ENCODE data around the gene CCDC102A. TPM values are rescaled to one million over a fixed set of nuclear protein-coding genes. Genes with fewer than 3 reads are reported as not detected.

Gene CCDC102A
- total RNA-seq, 1 experiment from 2014 or later: 4.5 TPM

DNA sequence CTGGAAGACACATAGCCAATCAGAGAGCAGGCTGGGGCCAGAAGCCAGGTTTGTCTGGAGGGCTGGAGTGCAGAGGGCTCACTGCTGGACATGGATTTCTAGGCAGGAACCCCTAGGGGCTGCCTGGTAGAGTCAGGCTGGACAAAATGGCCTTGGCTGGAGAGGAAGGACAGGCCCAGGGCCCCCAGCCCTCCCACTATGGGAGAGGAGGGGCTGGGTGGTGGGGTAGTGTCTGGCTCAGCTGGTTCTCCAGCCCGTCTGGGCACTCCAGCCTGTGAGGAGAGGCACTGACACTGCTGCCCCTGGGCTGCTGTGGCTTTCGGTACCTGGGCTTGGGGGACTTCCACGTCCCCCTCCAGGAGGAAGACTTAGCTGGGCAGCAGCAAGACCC lies 28.3 kb downstream of the CCDC102A start:
- POLR2A ChIA-PET: no interaction called here
- CTCF ChIA-PET: interaction anchor here (1.0 kb wide), 1 partner anchor 12 kb away, joined by 3 read pairs; no protein-coding TSS in a partner anchor
- no peaks in the 10 kb centered on the region for H3K79me2 ChIP-seq (ENCODE audit: insufficient read depth, low read length)
- no peak overlapping the region for H3K4me3 ChIP-seq (replicated peaks in 1 of 2; ENCODE audit: low read depth in 1 of 2, low read length in 2 of 2)
- ATAC-seq (no peak), DNase-seq (ENCODE audit: low read depth, low spot score) (no peak)
- no peak overlapping the region for H2AFZ ChIP-seq (ENCODE audit: low read depth, low read length, poor library complexity, severe bottlenecking)
- RAD21 ChIA-PET (ENCODE audit: low non-redundant PET in 1 of 2, low total read pairs in 2 of 2, uncharacterized antibody in 2 of 2, unreplicated experiment in 2 of 2): no interaction called here
- H3K27ac ChIP-seq (ENCODE audit: low read depth, low read length): no peak overlapping the region
- no TSS peak for BruUV-seq (replicated peaks)
- no peaks in the 10 kb centered on the region for H3K36me3 ChIP-seq (ENCODE audit: control insufficient read depth in 1 of 2, insufficient read depth in 2 of 2, low read length in 2 of 2)
- H4K20me1 ChIP-seq (ENCODE audit: insufficient read depth): no peaks in the 10 kb centered on the region
- H3K9ac ChIP-seq (ENCODE audit: low read length): no peak overlapping the region
- TF ChIP-seq EZH2 (IDR thresholded peaks at IDR 0.05): no peak
- TF ChIP-seq, protein P1, sequence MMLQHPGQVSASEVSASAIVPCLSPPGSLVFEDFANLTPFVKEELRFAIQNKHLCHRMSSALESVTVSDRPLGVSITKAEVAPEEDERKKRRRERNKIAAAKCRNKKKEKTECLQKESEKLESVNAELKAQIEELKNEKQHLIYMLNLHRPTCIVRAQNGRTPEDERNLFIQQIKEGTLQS (IDR thresholded peaks at IDR 0.05): no peak
- TF ChIP-seq CBX3 (IDR thresholded peaks at IDR 0.05; ENCODE audit: low read depth): no peak
- TF ChIP-seq, protein P2, sequence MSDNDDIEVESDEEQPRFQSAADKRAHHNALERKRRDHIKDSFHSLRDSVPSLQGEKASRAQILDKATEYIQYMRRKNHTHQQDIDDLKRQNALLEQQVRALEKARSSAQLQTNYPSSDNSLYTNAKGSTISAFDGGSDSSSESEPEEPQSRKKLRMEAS (IDR thresholded peaks at IDR 0.05): no peak
- TF ChIP-seq JUND (IDR thresholded peaks at IDR 0.05): no peak
- H3K4me2 ChIP-seq (ENCODE audit: low read length): no peak overlapping the region
- intact Hi-C loops (cut with micrococcal nuclease): no loop called here
- H3K4me1 ChIP-seq (ENCODE audit: control insufficient read depth in 1 of 2, insufficient read depth in 2 of 2, low read length in 2 of 2): no peaks in the 10 kb centered on the region
- no peaks in the 10 kb centered on the region for H3K9me3 ChIP-seq (ENCODE audit: control insufficient read depth in 1 of 2, insufficient read depth in 1 of 2, low read depth in 1 of 2, low read length in 2 of 2)
- H3K27me3 ChIP-seq (ENCODE audit: insufficient read depth, low read length): no peaks in the 10 kb centered on the region
- no peaks in the 10 kb centered on the region for H3K9me2 ChIP-seq (ENCODE audit: insufficient read depth)

DNA sequence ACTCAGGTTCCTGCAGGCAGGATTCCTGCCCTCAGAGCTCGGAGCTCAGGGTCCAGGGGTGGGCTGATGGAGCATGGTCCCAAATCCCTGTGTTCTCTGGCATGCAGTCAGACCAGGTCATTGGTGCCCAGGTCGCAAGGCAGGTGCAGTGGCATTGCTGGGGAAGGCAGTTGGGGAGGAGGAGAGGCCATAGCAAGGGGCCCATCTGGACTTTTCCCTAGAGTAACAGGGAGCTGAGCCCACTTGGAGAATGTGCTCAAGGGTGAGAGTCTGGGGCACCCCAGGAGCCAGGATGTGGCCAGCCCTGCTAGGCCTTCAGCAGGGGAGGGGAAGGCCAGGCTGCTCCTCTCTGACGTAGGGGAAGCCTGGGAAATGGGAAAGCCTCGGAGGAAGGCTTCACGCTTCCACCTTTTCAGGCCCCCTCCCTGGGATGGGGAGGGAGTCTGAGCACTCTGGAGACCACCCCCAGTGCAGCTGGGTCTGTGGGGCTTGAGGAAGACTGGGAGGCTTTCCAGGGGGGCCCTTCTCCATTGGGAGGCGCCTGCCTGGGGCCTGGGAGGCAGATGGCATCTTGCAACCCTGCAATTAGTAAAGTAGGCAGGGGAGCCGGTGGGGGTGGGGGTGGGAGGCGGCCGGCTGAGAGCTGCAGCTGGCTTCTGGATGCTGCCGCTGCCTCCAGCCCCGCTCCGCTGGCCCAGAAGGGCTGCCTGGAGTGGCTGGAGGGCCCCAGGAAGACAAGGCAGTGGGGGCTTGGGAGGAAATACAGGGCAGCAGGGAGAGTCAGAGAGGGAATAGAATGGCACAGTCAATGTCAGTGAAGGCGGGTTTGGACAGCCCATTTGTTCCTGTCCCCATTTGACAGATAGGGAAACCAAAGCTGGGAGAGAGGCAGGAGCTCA lies 29.0 kb downstream of the CCDC102A start:
- H3K36me3 ChIP-seq (ENCODE audit: control insufficient read depth in 1 of 2, insufficient read depth in 2 of 2, low read length in 2 of 2): no peaks in the 10 kb centered on the region
- TF ChIP-seq EZH2phosphoT487 (IDR thresholded peaks at IDR 0.05; ENCODE audit: borderline replicate concordance): no peak
- no peaks in the 10 kb centered on the region for H4K20me1 ChIP-seq (ENCODE audit: insufficient read depth)
- H3K27ac ChIP-seq (ENCODE audit: low read depth, low read length): no peak overlapping the region
- H3K9ac ChIP-seq (ENCODE audit: low read length): no peak overlapping the region
- H3K9me3 ChIP-seq (ENCODE audit: control insufficient read depth in 1 of 2, insufficient read depth in 1 of 2, low read depth in 1 of 2, low read length in 2 of 2): no peaks in the 10 kb centered on the region
- H2AFZ ChIP-seq (ENCODE audit: low read depth, low read length, poor library complexity, severe bottlenecking): no peak overlapping the region
- no peaks in the 10 kb centered on the region for H3K27me3 ChIP-seq (ENCODE audit: insufficient read depth, low read length)
- ChIA-PET RAD21 (ENCODE audit: low non-redundant PET in 1 of 2, low total read pairs in 2 of 2, uncharacterized antibody in 2 of 2, unreplicated experiment in 2 of 2) (no interaction called here), POLR2A (no interaction called here), CTCF (interaction anchor here (1.0 kb wide), 1 partner anchor 12 kb away, joined by 3 read pairs; no protein-coding TSS in a partner anchor)
- no peak overlapping the region for H3K4me3 ChIP-seq (replicated peaks in 1 of 2; ENCODE audit: low read depth in 1 of 2, low read length in 2 of 2)
- no peak for ATAC-seq
- no TSS peak for BruUV-seq (replicated peaks)
- no peak for DNase-seq (ENCODE audit: low read depth, low spot score)
- intact Hi-C loops (cut with micrococcal nuclease): no loop called here
- no peak overlapping the region for H3K4me2 ChIP-seq (ENCODE audit: low read length)
- H3K4me1 ChIP-seq (ENCODE audit: control insufficient read depth in 1 of 2, insufficient read depth in 2 of 2, low read length in 2 of 2): no peaks in the 10 kb centered on the region
- H3K9me2 ChIP-seq (ENCODE audit: insufficient read depth): no peaks in the 10 kb centered on the region
- no peaks in the 10 kb centered on the region for H3K79me2 ChIP-seq (ENCODE audit: insufficient read depth, low read length)

Measured in HCT116 (cell line).